ENCODE results near the gene SLC15A3.

SLC15A3 gene

GRCh38 chr11:60944490-60945294 lies 7.3 kb downstream of the SLC15A3 start:
- no peak for DNase-seq

GRCh38 chr11:60942970-60943565 lies 8.9 kb downstream of the SLC15A3 start:
- DNase-seq = peak; percentile 22

GRCh38 chr11:60942219-60942618 lies 9.8 kb downstream of the SLC15A3 start:
- DNase-seq = no peak

DNA sequence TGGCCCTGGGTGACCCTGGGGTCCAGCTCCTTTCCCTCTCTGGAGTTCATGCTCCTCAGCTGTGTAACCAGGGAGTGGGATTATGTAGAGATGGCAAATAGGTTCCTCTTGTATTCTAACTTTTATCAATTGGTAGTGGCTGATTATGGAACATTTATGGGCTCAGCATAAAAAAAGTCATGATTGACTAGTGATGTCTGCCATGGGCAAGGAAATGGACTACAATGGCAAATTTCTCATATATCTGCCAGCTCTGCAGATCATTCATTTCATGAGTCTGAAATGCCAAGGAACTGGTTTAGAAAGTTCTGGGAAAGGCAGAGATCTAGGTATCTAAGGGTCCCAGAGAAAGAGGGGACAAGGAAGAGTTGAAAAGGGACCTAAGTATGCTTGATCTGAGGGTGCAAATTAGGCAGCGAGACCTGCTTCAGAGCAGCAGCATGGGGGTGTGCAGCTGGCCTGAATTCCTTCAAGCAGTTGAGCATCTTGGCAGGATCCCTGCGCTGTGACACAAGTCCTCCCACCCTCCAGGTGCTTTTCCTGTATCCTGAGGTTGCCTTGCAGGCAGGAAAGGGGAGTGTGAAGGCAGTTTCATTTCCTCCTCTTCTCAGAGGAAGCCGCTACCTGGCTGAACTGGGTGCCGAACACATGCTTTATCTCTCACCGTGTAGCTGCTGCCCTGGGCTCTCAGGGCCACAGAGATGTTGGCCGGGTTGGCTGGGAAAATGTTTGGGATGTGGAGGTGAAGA lies 10.4 kb downstream of the SLC15A3 start:
- DNase-seq = no peak

DNA sequence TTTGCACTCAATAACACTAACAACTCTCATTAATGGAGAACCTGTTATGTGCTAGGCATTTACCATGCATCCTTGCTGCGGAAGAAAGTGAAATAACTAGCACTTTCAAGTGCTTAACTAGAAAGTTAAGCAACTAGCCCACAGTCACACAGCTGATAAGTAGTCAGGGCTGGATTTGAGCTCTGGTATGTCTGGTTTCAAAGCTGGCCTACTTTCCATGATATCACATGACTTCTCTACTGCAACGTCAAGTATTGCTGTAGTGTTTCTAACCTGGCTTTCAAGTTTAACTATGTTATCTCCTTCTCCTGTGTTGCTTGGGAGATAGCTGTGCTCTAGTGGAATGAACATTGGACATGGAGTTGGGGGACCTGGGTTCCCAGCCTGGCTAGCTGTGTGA lies 12.1 kb downstream of the SLC15A3 start:
- DNase-seq = no peak

DNA sequence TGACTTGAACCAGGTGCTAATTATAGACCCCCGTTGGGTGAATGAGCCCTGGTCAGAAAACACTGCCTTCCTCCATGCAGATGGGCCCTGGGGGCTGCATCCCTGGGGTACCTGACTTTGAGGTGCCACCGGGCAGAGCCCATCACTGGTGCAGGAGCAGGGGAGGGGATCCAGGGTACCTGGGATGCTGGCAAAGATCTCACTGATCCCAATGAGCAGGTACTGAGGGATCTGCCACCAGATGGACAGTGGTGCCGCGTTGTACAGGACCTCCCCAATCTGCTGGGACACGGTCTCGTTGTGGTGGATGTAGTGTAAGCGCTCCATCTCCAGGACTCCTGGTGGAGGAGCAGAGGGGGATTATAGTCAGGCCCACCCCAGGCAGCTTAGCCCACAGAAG lies 12.7 kb downstream of the SLC15A3 start:
- no peak for DNase-seq

DNA sequence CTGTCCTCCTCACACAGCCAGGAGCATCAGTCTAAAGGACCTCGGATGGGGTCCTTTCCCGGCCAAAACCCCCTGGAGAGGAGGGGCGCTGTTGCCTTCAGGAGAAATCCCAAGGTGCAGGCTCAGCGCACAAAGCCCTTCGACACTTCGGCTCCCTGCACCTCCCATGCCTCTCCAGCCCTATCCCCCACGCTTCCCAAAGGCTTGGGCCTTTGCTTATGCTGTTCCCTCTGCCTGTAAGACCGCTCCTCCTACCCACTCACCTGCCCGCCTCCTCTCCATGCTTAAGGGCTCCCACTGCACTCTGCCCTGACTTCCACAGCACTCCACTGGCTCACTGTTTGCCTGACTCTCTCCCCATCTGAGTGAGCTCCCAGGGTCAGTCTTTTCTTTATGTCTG lies 13.5 kb downstream of the SLC15A3 start:
- no peak for DNase-seq

- no peak for DNase-seq
Observed at GRCh38 chr11:60937811-60938210, 14.2 kb downstream of the SLC15A3 start.

GRCh38 chr11:60937144-60937527 lies 14.8 kb downstream of the SLC15A3 start:
- no peak for DNase-seq

DNA sequence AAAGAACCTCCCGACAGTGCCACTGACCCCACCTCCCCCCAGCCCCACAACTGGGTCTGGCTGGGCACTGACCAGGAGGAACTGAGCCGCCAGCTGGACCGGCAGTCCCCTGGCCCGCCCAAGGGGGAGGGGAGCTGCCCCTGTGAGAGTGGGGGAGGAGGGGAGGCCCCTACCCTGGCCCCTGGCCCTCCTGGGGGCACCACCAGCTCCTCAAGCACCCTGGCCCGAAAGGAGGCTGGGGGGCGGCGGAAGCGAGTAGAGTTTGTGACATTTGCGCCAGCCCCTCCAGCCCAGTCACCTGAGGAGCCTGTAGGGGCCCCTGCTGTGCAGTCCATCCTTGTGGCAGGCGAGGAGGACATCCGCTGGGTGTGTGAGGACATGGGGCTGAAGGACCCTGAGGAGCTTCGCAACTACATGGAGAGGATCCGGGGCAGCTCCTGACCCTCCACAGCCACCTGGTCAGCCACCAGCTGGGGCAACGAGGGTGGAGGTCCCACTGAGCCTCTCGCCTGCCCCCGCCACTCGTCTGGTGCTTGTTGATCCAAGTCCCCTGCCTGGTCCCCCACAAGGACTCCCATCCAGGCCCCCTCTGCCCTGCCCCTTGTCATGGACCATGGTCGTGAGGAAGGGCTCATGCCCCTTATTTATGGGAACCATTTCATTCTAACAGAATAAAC lies 15.4 kb downstream of the SLC15A3 start:
- DNase-seq = no peak

DNA sequence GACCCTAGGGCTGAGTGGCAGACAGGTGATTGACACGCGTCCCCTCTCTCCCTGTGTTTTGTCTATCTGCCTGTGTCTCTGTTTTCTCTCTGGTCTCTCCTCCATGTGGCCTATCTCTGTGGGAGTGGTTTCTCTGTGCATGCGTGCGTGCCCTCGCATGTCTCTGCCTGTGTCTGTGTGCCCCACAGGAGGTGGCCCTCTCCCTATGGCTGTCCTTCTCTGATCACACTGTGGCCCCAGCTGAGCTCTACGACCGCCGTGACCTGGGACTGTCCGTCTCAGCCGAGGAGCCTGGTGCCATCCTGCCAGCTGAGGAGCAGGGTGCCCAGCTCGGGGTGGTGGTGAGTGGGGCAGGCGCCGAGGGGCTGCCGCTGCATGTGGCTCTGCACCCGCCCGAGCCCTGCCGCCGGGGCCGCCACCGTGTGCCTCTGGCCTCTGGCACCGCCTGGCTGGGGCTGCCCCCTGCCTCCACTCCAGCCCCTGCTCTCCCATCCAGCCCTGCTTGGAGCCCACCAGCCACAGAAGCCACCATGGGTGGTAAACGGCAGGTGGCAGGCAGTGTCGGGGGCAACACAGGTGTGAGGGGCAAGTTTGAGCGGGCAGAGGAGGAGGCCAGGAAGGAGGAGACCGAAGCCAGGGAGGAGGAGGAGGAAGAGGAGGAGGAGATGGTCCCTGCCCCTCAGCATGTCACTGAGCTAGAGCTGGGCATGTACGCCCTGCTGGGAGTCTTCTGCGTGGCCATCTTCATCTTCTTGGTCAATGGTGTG lies 16.1 kb downstream of the SLC15A3 start:
- DNase-seq = no peak

GRCh38 chr11:60934790-60935605 lies 17.0 kb downstream of the SLC15A3 start:
- no peak for DNase-seq

DNA sequence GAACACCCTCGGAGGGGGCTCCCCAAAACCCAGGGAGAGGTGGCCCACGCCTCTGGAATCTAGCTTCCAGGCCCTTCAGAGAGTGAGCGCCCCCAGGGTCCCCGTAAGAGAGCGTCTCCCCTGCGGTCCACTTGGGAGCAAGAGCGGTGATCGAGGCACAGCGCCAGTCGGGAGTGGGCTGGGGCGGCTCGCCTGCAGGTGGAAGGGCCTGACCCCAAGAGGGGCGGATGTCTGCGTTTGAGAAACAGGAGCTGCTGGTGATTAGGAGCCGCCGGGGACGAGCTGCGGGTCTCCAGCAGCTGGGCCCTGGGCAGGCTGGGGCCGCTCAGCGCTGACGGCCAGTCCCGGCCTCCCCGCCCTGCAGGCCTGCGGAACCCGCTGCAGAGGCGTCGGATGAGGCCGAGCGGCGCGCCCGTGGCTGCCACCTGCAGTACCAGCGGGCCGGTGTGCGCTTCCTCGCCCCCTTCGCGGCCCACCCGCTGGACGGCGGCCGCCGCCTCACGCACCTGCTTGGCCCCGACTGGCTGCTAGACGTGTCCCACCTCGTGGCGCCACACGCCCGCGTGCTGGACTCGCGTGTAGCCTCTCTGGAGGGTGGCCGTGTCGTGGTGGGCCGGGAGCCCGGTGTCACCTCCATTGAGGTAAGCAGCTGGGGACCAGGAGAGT lies 17.7 kb downstream of the SLC15A3 start:
- no peak for DNase-seq

DNA sequence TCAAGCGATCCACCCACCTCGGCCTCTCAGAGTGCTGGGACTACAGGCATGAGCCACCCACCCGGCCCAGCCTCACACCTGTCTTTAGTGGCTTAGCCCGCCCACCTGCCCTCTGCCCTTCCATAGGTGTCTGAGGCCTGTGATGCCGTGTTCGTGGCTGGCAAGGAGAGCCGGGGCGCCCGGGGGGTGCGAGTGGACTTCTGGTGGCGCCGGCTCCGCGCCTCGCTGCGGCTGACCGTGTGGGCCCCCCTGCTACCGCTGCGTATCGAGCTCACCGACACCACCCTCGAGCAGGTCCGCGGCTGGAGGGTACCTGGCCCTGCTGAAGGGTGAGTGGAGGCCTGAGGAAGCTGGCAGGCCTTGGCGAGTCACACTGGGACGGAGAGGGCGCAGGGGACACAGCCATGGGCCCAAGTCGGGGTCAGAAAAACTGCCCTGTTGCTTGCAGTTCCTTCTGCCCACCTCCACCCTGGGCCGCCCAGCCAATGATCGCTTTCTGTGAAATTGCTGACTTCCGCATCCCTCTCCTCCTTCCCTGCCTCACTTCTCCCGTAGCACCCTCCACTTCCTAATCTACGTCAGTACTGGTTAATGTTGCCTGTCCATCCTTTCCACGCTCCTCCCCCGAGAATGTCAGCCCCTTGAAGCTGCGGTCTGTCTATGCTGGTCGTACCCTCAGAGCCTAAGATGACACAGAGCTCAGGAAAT lies 18.4 kb downstream of the SLC15A3 start:
- DNase-seq = no peak

DNA sequence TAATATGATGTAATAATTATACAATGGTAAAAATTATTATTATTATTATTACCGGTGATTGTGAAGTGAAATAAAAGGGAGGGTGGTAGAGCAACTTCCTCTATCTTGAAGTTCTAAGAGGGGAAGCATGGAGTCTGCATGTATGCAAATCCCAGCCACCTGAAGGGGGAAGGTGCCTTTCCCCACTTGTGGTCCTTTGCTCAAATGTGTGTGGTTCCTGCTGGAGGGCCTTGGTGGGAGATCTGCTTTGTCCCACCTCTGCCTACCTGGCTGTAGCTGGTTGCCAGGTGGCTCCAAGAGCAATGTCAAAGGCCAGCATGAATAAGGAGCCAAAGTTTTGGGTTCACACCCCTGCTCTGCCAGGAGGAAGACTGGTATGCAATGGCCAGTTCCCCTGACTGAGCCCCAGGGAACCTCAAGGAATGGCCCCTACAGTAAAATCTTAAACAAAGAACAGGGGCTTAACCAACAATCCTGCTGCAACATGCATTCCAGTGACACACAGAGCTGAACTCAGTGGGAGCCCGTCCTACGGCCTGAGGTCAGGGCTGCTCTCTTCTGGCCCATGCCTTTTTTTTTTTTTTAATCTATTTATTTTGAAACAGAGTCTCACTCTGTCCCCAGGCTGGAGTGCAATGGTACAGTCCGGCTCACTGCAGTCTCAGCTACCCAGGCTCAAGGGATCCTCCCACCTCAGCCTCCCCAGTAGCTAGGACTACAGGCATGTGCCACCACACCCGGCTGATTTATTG lies 19.2 kb downstream of the SLC15A3 start:
- no peak for DNase-seq

GRCh38 chr11:60931917-60932316 lies 20.1 kb downstream of the SLC15A3 start:
- DNase-seq = no peak

DNA sequence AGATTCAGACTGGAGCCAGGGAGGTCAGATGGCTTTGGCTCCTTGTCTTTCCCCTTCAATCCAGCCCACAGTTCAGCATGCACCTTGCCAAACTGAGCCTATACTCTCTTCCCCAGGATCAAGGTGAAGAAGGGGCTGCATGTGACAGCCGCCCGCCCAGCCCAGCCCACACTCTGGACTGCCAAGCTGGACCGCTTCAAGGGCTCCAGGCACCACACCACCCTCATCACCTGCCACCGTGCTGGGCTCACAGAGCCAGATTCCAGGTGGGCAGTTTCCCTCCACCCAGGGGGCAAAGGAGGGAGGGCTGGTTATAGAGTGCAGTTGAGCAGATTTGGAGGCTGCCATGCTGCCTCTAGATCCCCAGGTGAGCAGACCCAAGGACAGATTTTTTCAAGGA lies 21.6 kb downstream of the SLC15A3 start:
- DNase-seq = no peak

DNA sequence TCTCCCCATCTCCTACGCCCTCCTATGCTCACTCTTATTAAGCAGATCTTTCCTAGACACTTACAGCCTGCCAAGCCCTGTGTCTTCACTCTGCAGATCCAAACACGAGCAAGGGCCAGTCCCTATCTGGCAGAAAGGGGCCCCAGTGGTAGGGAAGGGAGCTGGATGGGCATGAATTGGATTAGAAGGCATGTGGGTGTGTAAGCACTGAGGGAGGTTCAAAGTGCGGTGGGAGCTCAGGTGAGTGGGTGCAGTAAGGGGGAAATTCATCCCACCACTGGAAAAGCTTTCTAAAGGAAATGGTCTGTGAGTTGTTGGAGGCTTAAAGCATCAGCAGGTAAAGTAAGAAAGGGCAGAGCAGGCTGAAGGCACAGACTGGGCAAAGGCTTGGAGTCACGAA lies 22.2 kb downstream of the SLC15A3 start:
- DNase-seq = no peak

DNA sequence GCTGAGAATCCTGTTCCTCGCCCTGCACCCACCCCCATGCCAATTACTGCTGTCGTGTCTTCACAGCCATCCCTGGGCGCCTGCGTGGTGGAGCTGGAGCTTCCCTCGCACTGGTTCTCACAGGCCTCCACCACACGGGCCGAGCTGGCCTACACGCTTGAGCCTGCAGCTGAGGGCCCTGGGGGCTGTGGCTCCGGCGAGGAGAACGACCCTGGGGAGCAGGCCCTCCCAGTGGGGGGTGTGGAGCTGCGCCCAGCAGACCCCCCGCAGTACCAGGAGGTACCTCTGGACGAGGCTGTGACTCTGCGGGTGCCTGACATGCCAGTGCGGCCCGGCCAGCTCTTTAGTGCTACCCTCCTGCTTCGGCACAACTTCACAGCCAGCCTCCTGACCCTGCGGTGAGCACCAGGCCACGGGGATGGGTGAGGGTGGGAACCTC lies 23.4 kb downstream of the SLC15A3 start:
- DNase-seq = no peak

GRCh38 chr11:60927600-60927999 lies 24.4 kb downstream of the SLC15A3 start:
- no peak for DNase-seq
